K562 (cell line): ENCODE measurements around the gene TXN2. TPM values are rescaled to one million over a fixed set of nuclear protein-coding genes. Genes with fewer than 3 reads are reported as not detected.

ENCODE experiments used
- CREM ChIP-seq: IDR thresholded peaks from 2 replicates; pipeline ENCODE4 v1.6.1; 2014; ENCODE audit warnings: antibody characterized with exemption, low read depth
- ELF1 ChIP-seq: fragments of 200-800 bp; sonication (Bioruptor generic); IDR thresholded peaks from 2 replicates; pipeline ENCODE4 v1.6.1; 2016; ENCODE audit warnings: missing genetic modification characterization, missing compliant biosample characterization
- FIP1L1 ChIP-seq: fragments of 200-400 bp; formaldehyde crosslinking; IDR thresholded peaks from 2 replicates; pipeline ENCODE4 v1.6.1; 2018; ENCODE audit warnings: mild to moderate bottlenecking, low read depth, low read length; ENCODE audit not compliant: poor library complexity, severe bottlenecking
- HNRNPL ChIP-seq: fragments of 200-400 bp; formaldehyde crosslinking; IDR thresholded peaks from 2 replicates; pipeline ENCODE4 v1.6.1; 2017; ENCODE audit warnings: low read depth, mild to moderate bottlenecking, low read length
- KLF1 ChIP-seq: fragments of 450-650 bp; IDR thresholded peaks from 2 replicates; pipeline ENCODE4 v1.6.1; 2016; ENCODE audit warnings: missing genetic modification characterization, missing compliant biosample characterization
- SAFB2 ChIP-seq: fragments of 200-400 bp; formaldehyde crosslinking; IDR thresholded peaks from 2 replicates; pipeline ENCODE4 v1.6.1; 2018; ENCODE audit warnings: borderline replicate concordance, low read length, low read depth, moderate library complexity; ENCODE audit not compliant: severe bottlenecking
- TBL1XR1 ChIP-seq, 2 experiments: IDR thresholded peaks; 2 replicates each; pipeline ENCODE4 v1.6.1; 2012; ENCODE audit warnings: improper control_type of control experiment in 2 of 2, low read length in 2 of 2, mild to moderate bottlenecking in 1 of 2
- YBX1 ChIP-seq: fragments of 450-650 bp; IDR thresholded peaks from 2 replicates; pipeline ENCODE4 v1.7.1; 2016; ENCODE audit warnings: mild to moderate bottlenecking
- YY1 ChIP-seq, 3 experiments: IDR thresholded peaks; 2 replicates each; pipeline ENCODE4 v1.6.1; 2011; ENCODE audit warnings: low read length in 2 of 3, mild to moderate bottlenecking in 2 of 3, moderate library complexity in 2 of 3, borderline replicate concordance in 1 of 3, control low read depth in 1 of 3, low read depth in 1 of 3; ENCODE audit not compliant: insufficient read depth in 3 of 3, insufficient replicate concordance in 2 of 3, control insufficient read depth in 1 of 3, insufficient read length in 1 of 3; ENCODE audit errors: extremely low read depth in 1 of 3
- ZNF445 ChIP-seq: fragments of 250-450 bp; sonication (Bioruptor Pico); IDR thresholded peaks from 2 replicates; pipeline ENCODE4 v1.4.0; 2020; ENCODE audit warnings: low read depth, mild to moderate bottlenecking, moderate library complexity
- polyA plus RNA-seq, 8 experiments: library from polyadenylated mRNA; depleted of rRNA in 4 of 8; stranded (reverse) in 5 of 8; unstranded in 3 of 8; fragments of >200 nt; fragmentation: Nextera tagmentation in 2 of 8; fragmentation: Illumina TruSeq in 1 of 8; extraction: Ambion mirVana in 2 of 8; extraction: Trizol in 1 of 8; gene quantifications; 2 replicates each; pipeline versions ENCODE4 v1.2.1 to v1.2.3, GENCODE V29; 2011 to 2014; ENCODE audit warnings: inconsistent platforms in 1 of 8, missing spikeins in 1 of 8
- total RNA-seq, 7 experiments: library from RNA; depleted of rRNA in 6 of 7; stranded (reverse); fragments of >200 nt in 6 of 7; fragmentation: Illumina TruSeq in 2 of 7; extraction: Trizol in 2 of 7; gene quantifications; 2 replicates each; pipeline versions ENCODE4 v1.2.1 to v1.2.3, GENCODE V29; 2011 to 2021; ENCODE audit warnings: low replicate concordance in 1 of 7
- TF ChIP-seq, protein P1 (sequence below): sonication (generic); formaldehyde crosslinking; IDR thresholded peaks from 2 replicates; pipeline ENCODE4 v1.9.0; 2022; ENCODE audit warnings: mild to moderate bottlenecking, missing genetic modification reagents
- TF ChIP-seq, protein P2 (sequence below): fragments of 450-650 bp; IDR thresholded peaks from 2 replicates; pipeline ENCODE4 v1.6.1; 2018; ENCODE audit warnings: mild to moderate bottlenecking, low read depth; ENCODE audit not compliant: partially characterized antibody
- TF ChIP-seq, protein P3 (sequence below), 3 experiments: fragments of 200-800 bp in 1 of 3; fragments of 250-450 bp in 1 of 3; fragments of 450-650 bp in 1 of 3; sonication (Bioruptor Pico) in 1 of 3; sonication (Bioruptor generic) in 1 of 3; formaldehyde crosslinking in 1 of 3; IDR thresholded peaks; 2 replicates each; pipeline versions ENCODE4 v1.6.1 to v1.8.0; 2016 to 2022; ENCODE audit warnings: mild to moderate bottlenecking in 2 of 3, missing genetic modification characterization in 2 of 3, missing compliant biosample characterization in 1 of 3, moderate library complexity in 1 of 3

TXN2 gene
- total and polyA plus RNA-seq, 9 of the 15 experiments (the other 6 are each of a cell fraction or from before 2014, with no cell fraction given), result 48.5 to 399 (median 118) TPM

DNA sequence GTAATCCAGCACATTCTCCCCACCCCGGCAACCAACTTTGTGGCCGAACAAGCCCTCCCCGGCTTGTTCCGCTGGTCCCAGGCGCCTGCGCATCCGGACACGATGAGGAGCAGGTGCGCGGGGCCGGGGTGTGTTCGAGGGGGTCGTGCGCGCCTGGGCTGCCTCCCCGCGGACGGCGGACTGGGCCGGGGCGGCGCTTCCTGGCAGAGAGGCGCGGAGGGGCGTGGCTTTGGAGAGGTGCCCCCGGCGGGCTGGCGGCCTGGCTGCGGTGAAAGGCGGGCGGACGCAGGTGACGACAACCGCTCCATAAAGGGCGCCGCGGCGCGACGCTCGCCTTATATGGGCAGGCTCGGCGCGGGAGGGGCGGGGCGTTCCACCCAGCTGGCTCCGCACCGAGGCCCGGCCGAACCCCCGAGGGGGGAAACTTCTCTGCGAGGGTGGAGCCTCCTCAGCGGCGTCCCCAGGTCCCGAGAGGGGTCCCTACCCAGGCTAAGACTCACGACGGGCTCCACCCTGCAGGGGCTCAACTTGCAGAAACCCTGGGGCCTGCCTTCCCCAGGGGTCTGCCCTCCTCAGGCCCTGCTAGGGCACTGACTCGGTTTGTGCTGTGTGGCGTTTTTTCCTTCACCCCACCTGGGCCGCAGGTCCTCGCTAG is 26.4 kb downstream of the TXN2 start (continued):
- TF ChIP-seq YY1 (IDR thresholded peaks at IDR 0.05; ENCODE audit: borderline replicate concordance in 1 of 3, control insufficient read depth in 1 of 3, extremely low read depth in 1 of 3, insufficient read depth in 3 of 3, insufficient read length in 1 of 3, insufficient replicate concordance in 2 of 3, low read depth in 1 of 3, low read length in 2 of 3) (peak in 1 of 3 experiments; percentile 43), ELF1 (tag) (peak; percentile 73), SAFB2 (no peak), TBL1XR1 (IDR thresholded peaks at IDR 0.05; ENCODE audit: low read length in 2 of 2) (no peak), FIP1L1 (peak; percentile 60), HNRNPL (peak; percentile 85), YBX1 (no peak), ZNF445 (CRISPR knock-in tag) (no peak), KLF1 (tag) (peak; percentile 84; the same call in 1 of the 2 replicates), CREM (peak; percentile 70)
- TF ChIP-seq, protein P1, sequence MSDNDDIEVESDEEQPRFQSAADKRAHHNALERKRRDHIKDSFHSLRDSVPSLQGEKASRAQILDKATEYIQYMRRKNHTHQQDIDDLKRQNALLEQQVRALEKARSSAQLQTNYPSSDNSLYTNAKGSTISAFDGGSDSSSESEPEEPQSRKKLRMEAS, result peak; percentile 93
- TF ChIP-seq, protein P2, sequence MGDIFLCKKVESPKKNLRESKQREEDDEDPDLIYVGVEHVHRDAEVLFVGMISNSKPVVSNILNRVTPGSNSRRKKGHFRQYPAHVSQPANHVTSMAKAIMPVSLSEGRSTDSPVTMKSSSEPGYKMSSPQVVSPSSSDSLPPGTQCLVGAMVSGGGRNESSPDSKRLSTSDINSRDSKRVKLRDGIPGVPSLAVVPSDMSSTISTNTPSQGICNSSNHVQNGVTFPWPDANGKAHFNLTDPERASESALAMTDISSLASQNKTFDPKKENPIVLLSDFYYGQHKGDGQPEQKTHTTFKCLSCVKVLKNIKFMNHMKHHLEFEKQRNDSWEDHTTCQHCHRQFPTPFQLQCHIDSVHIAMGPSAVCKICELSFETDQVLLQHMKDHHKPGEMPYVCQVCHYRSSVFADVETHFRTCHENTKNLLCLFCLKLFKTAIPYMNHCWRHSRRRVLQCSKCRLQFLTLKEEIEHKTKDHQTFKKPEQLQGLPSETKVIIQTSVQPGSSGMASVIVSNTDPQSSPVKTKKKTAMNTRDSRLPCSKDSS, result no peak
- TF ChIP-seq, protein P3, sequence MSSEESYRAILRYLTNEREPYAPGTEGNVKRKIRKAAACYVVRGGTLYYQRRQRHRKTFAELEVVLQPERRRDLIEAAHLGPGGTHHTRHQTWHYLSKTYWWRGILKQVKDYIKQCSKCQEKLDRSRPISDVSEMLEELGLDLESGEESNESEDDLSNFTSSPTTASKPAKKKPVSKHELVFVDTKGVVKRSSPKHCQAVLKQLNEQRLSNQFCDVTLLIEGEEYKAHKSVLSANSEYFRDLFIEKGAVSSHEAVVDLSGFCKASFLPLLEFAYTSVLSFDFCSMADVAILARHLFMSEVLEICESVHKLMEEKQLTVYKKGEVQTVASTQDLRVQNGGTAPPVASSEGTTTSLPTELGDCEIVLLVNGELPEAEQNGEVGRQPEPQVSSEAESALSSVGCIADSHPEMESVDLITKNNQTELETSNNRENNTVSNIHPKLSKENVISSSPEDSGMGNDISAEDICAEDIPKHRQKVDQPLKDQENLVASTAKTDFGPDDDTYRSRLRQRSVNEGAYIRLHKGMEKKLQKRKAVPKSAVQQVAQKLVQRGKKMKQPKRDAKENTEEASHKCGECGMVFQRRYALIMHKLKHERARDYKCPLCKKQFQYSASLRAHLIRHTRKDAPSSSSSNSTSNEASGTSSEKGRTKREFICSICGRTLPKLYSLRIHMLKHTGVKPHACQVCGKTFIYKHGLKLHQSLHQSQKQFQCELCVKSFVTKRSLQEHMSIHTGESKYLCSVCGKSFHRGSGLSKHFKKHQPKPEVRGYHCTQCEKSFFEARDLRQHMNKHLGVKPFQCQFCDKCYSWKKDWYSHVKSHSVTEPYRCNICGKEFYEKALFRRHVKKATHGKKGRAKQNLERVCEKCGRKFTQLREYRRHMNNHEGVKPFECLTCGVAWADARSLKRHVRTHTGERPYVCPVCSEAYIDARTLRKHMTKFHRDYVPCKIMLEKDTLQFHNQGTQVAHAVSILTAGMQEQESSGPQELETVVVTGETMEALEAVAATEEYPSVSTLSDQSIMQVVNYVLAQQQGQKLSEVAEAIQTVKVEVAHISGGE (CRISPR knock-in tag; IDR thresholded peaks at IDR 0.05), result peak in 1 of 3 experiments; percentile 35; a peak in 1 of 6 replicates
